Measurements from ENCODE around the gene PCSK4.

- no peak for TF ChIP-seq PBX3 (IDR thresholded peaks at IDR 0.05)
- no peak for TF ChIP-seq RFX5 (IDR thresholded peaks at IDR 0.05)
- TF ChIP-seq REST (IDR thresholded peaks at IDR 0.05), result no peak
- no peak for TF ChIP-seq CTCF (IDR thresholded peaks at IDR 0.05)
- no peak for TF ChIP-seq KDM5A (IDR thresholded peaks at IDR 0.05)
- no peak for TF ChIP-seq RAD21 (conservative IDR thresholded peaks at IDR 0.05 in 1 of 2, IDR thresholded peaks at IDR 0.05 in 1 of 2)
- TF ChIP-seq JUN (IDR thresholded peaks at IDR 0.05), result no peak
- TF ChIP-seq CBX2 (IDR thresholded peaks at IDR 0.05; ENCODE audit: borderline replicate concordance, low read depth), result no peak
- no peak for TF ChIP-seq MAX (IDR thresholded peaks at IDR 0.05)
Observed at GRCh38 chr19:1503925-1504773, 14.0 kb upstream of the PCSK4 start.

All from A549 (cell line).